H1 (cell line): ENCODE measurements around the gene DOK3. TPM values are rescaled to one million over a fixed set of nuclear protein-coding genes. Genes with fewer than 3 reads are reported as not detected.

Experiments used
- CTCF ChIA-PET: fragments of 300-600 bp; sonication (Branson Sonifier 250); formaldehyde crosslinking; loops from one replicate; lab custom pipeline; 2021; ENCODE audit not compliant: partially characterized antibody; lab: Charles Lee
- POLR2A ChIA-PET: fragments of 300-600 bp; sonication (Branson Sonifier 250); formaldehyde crosslinking; loops from one replicate; lab custom pipeline; 2021; ENCODE audit warnings: inconsistent platforms; ENCODE audit not compliant: partially characterized antibody; lab: Charles Lee
- DNase-seq, 2 experiments: peaks; one replicate each; pipeline versions ENCODE4 v3.0.0 to v3.0.0-alpha.2; 2010 to 2022; ENCODE audit warnings: low spot score in 2 of 2, low read depth in 1 of 2, mixed read lengths in 1 of 2
- FAIRE-seq: peaks from 2 replicates; lab custom pipeline; 2011; peaks lifted over from hg19 to GRCh38; lab: Jason Lieb, UNC
- H2AFZ ChIP-seq: 2 replicates; pipeline ENCODE4 v1.8.1; 2012; ENCODE audit warnings: low read length, inconsistent platforms
- H2AK5ac ChIP-seq: 2 replicates; pipeline ENCODE4 v1.6.1; 2013; ENCODE audit warnings: low read depth, low read length
- H2BK120ac ChIP-seq: replicated peaks from 2 replicates; pipeline ENCODE3; 2013; ENCODE audit warnings: low read depth, low read length, inconsistent platforms
- H2BK12ac ChIP-seq: 2 replicates; pipeline ENCODE4 v1.6.1; 2013; ENCODE audit warnings: low read depth, low read length
- H2BK15ac ChIP-seq: 2 replicates; pipeline ENCODE4 v1.6.1; 2013; ENCODE audit warnings: low read length
- H2BK20ac ChIP-seq: 2 replicates; pipeline ENCODE4 v1.6.1; 2013; ENCODE audit warnings: low read length
- H2BK5ac ChIP-seq: 2 replicates; pipeline ENCODE4 v1.6.1; 2013; ENCODE audit warnings: low read depth, low read length
- H3K14ac ChIP-seq: 2 replicates; pipeline ENCODE4 v1.6.1; 2013; ENCODE audit warnings: inconsistent platforms; ENCODE audit not compliant: insufficient read length
- H3K18ac ChIP-seq: 2 replicates; pipeline ENCODE4 v1.6.1; 2013; ENCODE audit warnings: low read length; ENCODE audit errors: extremely low read depth
- H3K23ac ChIP-seq: 2 replicates; pipeline ENCODE4 v1.6.1; 2013; ENCODE audit warnings: inconsistent platforms; ENCODE audit not compliant: insufficient read length
- H3K23me2 ChIP-seq: 2 replicates; pipeline ENCODE4 v1.6.1; 2013; ENCODE audit warnings: low read depth, low read length
- H3K27ac ChIP-seq: 2 replicates; pipeline ENCODE4 v1.6.1; 2011; ENCODE audit warnings: low read depth, low read length, inconsistent platforms
- H3K27me3 ChIP-seq, 4 experiments: replicated peaks in 1 of 4; 1 replicate in 1 of 4; 2 replicates in 3 of 4; pipeline versions ENCODE4 v1.6.1 to v1.8.1; 2011 to 2013; ENCODE audit warnings: low read length in 3 of 4, mild to moderate bottlenecking in 3 of 4, inconsistent platforms in 2 of 4, mixed read lengths in 2 of 4, moderate library complexity in 1 of 4; ENCODE audit not compliant: control insufficient read depth in 3 of 4, insufficient read depth in 3 of 4; ENCODE audit errors: extremely low read depth in 1 of 4
- H3K36me3 ChIP-seq, 4 experiments: 2 replicates each; pipeline versions ENCODE4 v1.6.1 to v1.8.1; 2011 to 2013; ENCODE audit warnings: mild to moderate bottlenecking in 4 of 4, low read length in 3 of 4, moderate library complexity in 2 of 4, control low read depth in 1 of 4, inconsistent platforms in 1 of 4; ENCODE audit not compliant: insufficient read depth in 4 of 4, control insufficient read depth in 2 of 4
- H3K4ac ChIP-seq: replicated peaks from 2 replicates; pipeline ENCODE3; 2013; ENCODE audit warnings: low read length, low read depth, mixed read lengths, inconsistent platforms; ENCODE audit not compliant: insufficient read length
- H3K4me1 ChIP-seq, 4 experiments: replicated peaks in 1 of 4; 1 replicate in 1 of 4; 2 replicates in 3 of 4; pipeline versions ENCODE4 v1.6.1 to v1.8.1; 2011 to 2013; ENCODE audit warnings: low read length in 3 of 4, inconsistent platforms in 2 of 4, mixed read lengths in 1 of 4; ENCODE audit not compliant: insufficient read depth in 4 of 4, control insufficient read depth in 3 of 4
- H3K4me2 ChIP-seq, 2 experiments: 2 replicates each; pipeline versions ENCODE4 v1.6.1 to v1.8.1; 2011 to 2013; ENCODE audit warnings: low read depth in 2 of 2, low read length in 2 of 2, control low read depth in 1 of 2, inconsistent platforms in 1 of 2, mild to moderate bottlenecking in 1 of 2; ENCODE audit not compliant: insufficient read depth in 1 of 2
- H3K4me3 ChIP-seq, 4 experiments: fragments of 200-600, 300-600 bp in 1 of 4; sonication (generic), shearing (Covaris generic), sonication (Bioruptor Twin) in 1 of 4; 2 replicates each; pipeline versions ENCODE4 v1.5.1 to v1.8.1; 2011 to 2016; ENCODE audit warnings: low read length in 4 of 4, low read depth in 3 of 4, control low read depth in 2 of 4, inconsistent platforms in 2 of 4, mild to moderate bottlenecking in 2 of 4, mixed read lengths in 1 of 4, moderate library complexity in 1 of 4; ENCODE audit not compliant: insufficient read depth in 2 of 4; ENCODE audit errors: extremely low read depth in 1 of 4
- H3K56ac ChIP-seq: replicated peaks from 2 replicates; pipeline ENCODE3; 2013; ENCODE audit warnings: low read depth, mild to moderate bottlenecking, mixed read lengths, low read length, inconsistent platforms; ENCODE audit not compliant: insufficient read length
- H3K79me1 ChIP-seq: 2 replicates; pipeline ENCODE4 v1.6.1; 2013; ENCODE audit warnings: low read depth, low read length, control low read depth
- H3K79me2 ChIP-seq, 2 experiments: 2 replicates each; pipeline versions ENCODE4 v1.6.1 to v1.8.1; 2012 to 2013; ENCODE audit warnings: low read length in 2 of 2, mild to moderate bottlenecking in 2 of 2, inconsistent platforms in 1 of 2; ENCODE audit not compliant: insufficient read depth in 2 of 2, control insufficient read depth in 1 of 2
- H3K9ac ChIP-seq, 4 experiments: replicated peaks in 1 of 4; 1 replicate in 1 of 4; 2 replicates in 3 of 4; pipeline versions ENCODE4 v1.6.1 to v1.8.1; 2011 to 2013; ENCODE audit warnings: low read depth in 3 of 4, low read length in 3 of 4, control low read depth in 2 of 4, mild to moderate bottlenecking in 2 of 4, moderate library complexity in 2 of 4, inconsistent platforms in 1 of 4; ENCODE audit errors: extremely low read depth in 1 of 4
- H3K9me3 ChIP-seq, 2 experiments: 2 replicates each; pipeline versions ENCODE4 v1.6.1 to v1.8.1; 2012 to 2013; ENCODE audit warnings: mild to moderate bottlenecking in 2 of 2, moderate library complexity in 2 of 2, control low read depth in 1 of 2, inconsistent platforms in 1 of 2, low read depth in 1 of 2, low read length in 1 of 2, mixed read lengths in 1 of 2; ENCODE audit not compliant: insufficient read depth in 2 of 2
- H4K20me1 ChIP-seq, 2 experiments: replicated peaks in 1 of 2; 2 replicates each; pipeline versions ENCODE3 to v1.8.1; 2011 to 2013; ENCODE audit warnings: inconsistent platforms in 2 of 2, low read length in 2 of 2, mild to moderate bottlenecking in 1 of 2; ENCODE audit not compliant: insufficient read depth in 2 of 2, control insufficient read depth in 1 of 2
- H4K5ac ChIP-seq: 2 replicates; pipeline ENCODE4 v1.6.1; 2013; ENCODE audit warnings: low read length, low read depth, mixed read lengths, inconsistent platforms; ENCODE audit not compliant: insufficient read length
- H4K8ac ChIP-seq: 2 replicates; pipeline ENCODE4 v1.8.0; 2013; ENCODE audit warnings: mild to moderate bottlenecking, moderate library complexity, low read length, inconsistent platforms; ENCODE audit not compliant: insufficient read depth; ENCODE audit errors: extremely low read depth
- H4K91ac ChIP-seq: replicated peaks from 2 replicates; pipeline ENCODE3; 2013; ENCODE audit warnings: low read length, mixed read lengths, inconsistent platforms; ENCODE audit not compliant: insufficient read length
- CREB1 ChIP-seq: IDR thresholded peaks from 2 replicates; pipeline ENCODE4 v1.6.1; 2012; ENCODE audit warnings: inconsistent platforms
- JUN ChIP-seq: IDR thresholded peaks from 2 replicates; pipeline ENCODE4 v1.6.1; 2011; ENCODE audit warnings: low read depth, mild to moderate bottlenecking, improper control_type of control experiment, low read length
- KDM1A ChIP-seq: fragments of 200-600, 300-600 bp; sonication (generic); IDR thresholded peaks from 2 replicates; pipeline ENCODE4 v1.7.1; 2016; ENCODE audit warnings: mild to moderate bottlenecking, low read length, borderline replicate concordance
- KDM5A ChIP-seq: fragments of 200-600 bp; IDR thresholded peaks from 2 replicates; pipeline ENCODE4 v1.7.1; 2012; ENCODE audit warnings: mild to moderate bottlenecking, low read length, inconsistent platforms, mixed read lengths
- NANOG ChIP-seq: IDR thresholded peaks from 2 replicates; pipeline ENCODE4 v1.6.1; 2011; ENCODE audit warnings: low read length, low read depth, mild to moderate bottlenecking, inconsistent platforms; ENCODE audit not compliant: insufficient read depth, poor library complexity, severe bottlenecking
- PHF8 ChIP-seq: fragments of 200-600 bp; sonication (generic); conservative IDR thresholded peaks from 2 replicates; pipeline ENCODE4 v1.7.1; 2012; ENCODE audit warnings: low read depth, mild to moderate bottlenecking, inconsistent platforms, low read length, moderate library complexity
- RFX5 ChIP-seq: IDR thresholded peaks from 2 replicates; pipeline ENCODE4 v1.6.1; 2011; ENCODE audit warnings: low read depth, low read length, improper control_type of control experiment, borderline replicate concordance
- SIRT6 ChIP-seq: IDR thresholded peaks from one replicate; pipeline ENCODE4 v1.7.1; 2012; ENCODE audit warnings: low read length, inconsistent platforms
- SP1 ChIP-seq: IDR thresholded peaks from 2 replicates; pipeline ENCODE4 v1.6.1; 2011; ENCODE audit warnings: low read depth, low read length
- SP2 ChIP-seq: IDR thresholded peaks from 2 replicates; pipeline ENCODE4 v1.6.1; 2012; ENCODE audit warnings: mild to moderate bottlenecking, low read length, inconsistent platforms
- TBP ChIP-seq: IDR thresholded peaks from 2 replicates; pipeline ENCODE4 v1.6.1; 2011; ENCODE audit warnings: low read depth, low read length, improper control_type of control experiment
- WGBS, 2 experiments: shearing (Covaris generic) in 1 of 2; methylation state at CpG; one replicate each; pipeline versions ENCODE4 v1.1.6 to v1.1.7; 2013 to 2015; ENCODE audit warnings: low lambda C conversion rate in 2 of 2, mixed read lengths in 2 of 2, inconsistent platforms in 1 of 2, low coverage in 1 of 2, missing lambda C conversion rate in 1 of 2; ENCODE audit not compliant: insufficient replicate concordance in 2 of 2, insufficient coverage in 1 of 2, insufficient read length in 1 of 2; ENCODE audit errors: extremely low coverage in 1 of 2, missing lambda C conversion rate in 1 of 2; 5-methylcytosine and 5-hydroxymethylcytosine counted together
- polyA plus RNA-seq, 7 experiments: library from polyadenylated mRNA; depleted of rRNA in 3 of 7; stranded (reverse) in 5 of 7; unstranded in 2 of 7; fragments of >200 nt in 5 of 7; fragments of 200-250 nt in 2 of 7; gene quantifications; 1 replicate in 5 of 7; 2 replicates in 1 of 7; 4 replicates in 1 of 7; pipeline versions ENCODE4 v1.2.1 to v1.2.3, GENCODE V29; 2011 to 2013; ENCODE audit warnings: missing spikeins in 2 of 7, mixed read lengths in 2 of 7
- total RNA-seq: library from RNA; stranded (reverse); fragmentation: NEBNext Ultra II Directional; extraction: Animal tissue kit (Norgen Biotek cat#: 25700); gene quantifications from 2 replicates; pipeline ENCODE4 v1.2.1, GENCODE V29; 2021
- TF ChIP-seq, protein P1 (sequence below): IDR thresholded peaks from 2 replicates; pipeline ENCODE4 v1.6.1; 2012; ENCODE audit warnings: low read length, inconsistent platforms

DOK3 gene
- total and polyA plus RNA-seq, 2 of the 8 experiments (the other 6 are each of a cell fraction or from before 2014, with no cell fraction given), result 4.2 to 6.4 TPM

DNA sequence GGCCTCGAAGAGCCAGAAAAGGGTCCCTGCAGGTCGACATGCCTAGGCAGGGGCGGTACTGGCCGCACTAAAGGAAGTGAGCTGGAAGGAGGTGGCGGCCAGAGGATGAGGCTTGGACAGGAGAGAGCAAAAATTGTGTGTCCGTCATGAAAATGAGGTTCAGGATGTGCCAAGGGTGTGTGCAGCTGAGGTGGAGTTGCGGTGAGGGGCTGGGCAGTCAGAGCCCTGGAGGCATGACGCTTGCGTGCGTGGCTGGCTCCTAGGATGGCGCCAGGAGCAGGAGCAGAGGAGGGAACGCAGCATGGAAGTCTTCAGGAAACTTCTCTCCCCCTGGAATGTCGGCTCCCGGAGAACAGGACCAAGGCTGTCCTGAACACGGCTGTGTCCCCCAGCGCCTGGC, 6.7 kb downstream of the DOK3 start:
- Histone ChIP-seq H3K4me1 (peaks cover 0 to 9% (median 6%) of the 10 kb centered on the region in 4 experiments; a peak in 5 of 7 replicates), H3K23me2 (peaks cover 6% of the 10 kb centered on the region), H2AFZ (no peak overlapping the region), H3K4me2 (no peak overlapping the region), H3K56ac (no peak overlapping the region), H3K18ac (no peak overlapping the region), H3K9me3 (no peaks in the 10 kb centered on the region), H4K20me1 (no peaks in the 10 kb centered on the region), H3K79me2 (no peaks in the 10 kb centered on the region), H3K9ac (no peak overlapping the region), H2BK120ac (no peak overlapping the region), H3K4me3 (no peak overlapping the region), H3K14ac (no peak overlapping the region), H3K36me3 (peaks cover 0 to 8% (median 0%) of the 10 kb centered on the region in 4 experiments; a peak in 1 of 8 replicates), H4K8ac (no peak overlapping the region), H2BK15ac (no peak overlapping the region), H4K91ac (no peak overlapping the region), H3K79me1 (no peaks in the 10 kb centered on the region), H3K23ac (no peak overlapping the region), H3K27me3 (peaks cover 2 to 12% (median 11%) of the 10 kb centered on the region in 4 experiments; a peak in 6 of 7 replicates), H2BK20ac (0 out of 2 replicates have a peak overlapping the region, but pooled peaks have one; percentile 72), H3K27ac (no peak overlapping the region), H2AK5ac (0 out of 2 replicates have a peak overlapping the region, but pooled peaks have one; percentile 28), H2BK5ac (no peak overlapping the region), H3K4ac (no peak overlapping the region), H4K5ac (no peak overlapping the region), H2BK12ac (no peak overlapping the region)
- DNase-seq, result no peak
- 83% methylated on average over 16 of the region's 16 CpGs; no CpG with 5 or more reads in 1 of the 2 experiments for WGBS, 2 experiments
- FAIRE-seq, result no peak
- TF ChIP-seq SP1, result no peak
- TF ChIP-seq KDM5A, result no peak
- no peak for TF ChIP-seq SP2
- no peak for TF ChIP-seq JUN
- no peak for TF ChIP-seq TBP
- no peak for TF ChIP-seq RFX5
- no peak for TF ChIP-seq SIRT6
- no peak for TF ChIP-seq CREB1
- TF ChIP-seq PHF8, result no peak
- no peak for TF ChIP-seq KDM1A
- no peak for TF ChIP-seq NANOG
- TF ChIP-seq, protein P1, sequence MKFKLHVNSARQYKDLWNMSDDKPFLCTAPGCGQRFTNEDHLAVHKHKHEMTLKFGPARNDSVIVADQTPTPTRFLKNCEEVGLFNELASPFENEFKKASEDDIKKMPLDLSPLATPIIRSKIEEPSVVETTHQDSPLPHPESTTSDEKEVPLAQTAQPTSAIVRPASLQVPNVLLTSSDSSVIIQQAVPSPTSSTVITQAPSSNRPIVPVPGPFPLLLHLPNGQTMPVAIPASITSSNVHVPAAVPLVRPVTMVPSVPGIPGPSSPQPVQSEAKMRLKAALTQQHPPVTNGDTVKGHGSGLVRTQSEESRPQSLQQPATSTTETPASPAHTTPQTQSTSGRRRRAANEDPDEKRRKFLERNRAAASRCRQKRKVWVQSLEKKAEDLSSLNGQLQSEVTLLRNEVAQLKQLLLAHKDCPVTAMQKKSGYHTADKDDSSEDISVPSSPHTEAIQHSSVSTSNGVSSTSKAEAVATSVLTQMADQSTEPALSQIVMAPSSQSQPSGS, result no peak
- ChIA-PET CTCF (interaction anchor here (0.8 to 20.8 kb wide), 15 partner anchors 7 to 193 kb away, joined by 3 to 306 read pairs (median 5); partner anchors contain the start of genes DBN1 and DOK3), POLR2A (interaction anchor here (1.2 to 67.5 kb wide), 7 partner anchors 12 to 101 kb away, joined by 3 to 3349 read pairs (median 7); partner anchors contain the start of genes DBN1, DDX41, DOK3 and PDLIM7)
